Loucy (cell line): ENCODE measurements around the gene C11orf65.

Source experiments
- CTCF ChIP-seq: fragments of 200-600 bp; sonication (generic); conservative IDR thresholded peaks from 2 replicates; pipeline ENCODE4 v1.5.1; 2014; ENCODE audit warnings: mild to moderate bottlenecking, antibody characterized with exemption, low read length
- EZH2phosphoT487 ChIP-seq: fragments of 200-600 bp; IDR thresholded peaks from 2 replicates; pipeline ENCODE4 v1.6.1; 2018; ENCODE audit warnings: antibody characterized with exemption, mild to moderate bottlenecking, moderate library complexity, borderline replicate concordance

- TF ChIP-seq EZH2phosphoT487 (no peak), CTCF (no peak)
Measured at GRCh38 chr11:108346451-108346850, 120.9 kb downstream of the C11orf65 start.
